H1 (cell line): Measurements from ENCODE around the gene TERB1. TPM values are rescaled to one million over a fixed set of nuclear protein-coding genes. Genes with fewer than 3 reads are reported as not detected.

Experiments used
- CTCF ChIA-PET: fragments of 300-600 bp; sonication (Branson Sonifier 250); formaldehyde crosslinking; loops from one replicate; lab custom pipeline; 2021; ENCODE audit not compliant: partially characterized antibody; lab: Charles Lee
- POLR2A ChIA-PET: fragments of 300-600 bp; sonication (Branson Sonifier 250); formaldehyde crosslinking; loops from one replicate; lab custom pipeline; 2021; ENCODE audit warnings: inconsistent platforms; ENCODE audit not compliant: partially characterized antibody; lab: Charles Lee
- DNase-seq, 2 experiments: peaks; one replicate each; pipeline versions ENCODE4 v3.0.0 to v3.0.0-alpha.2; 2010 to 2022; ENCODE audit warnings: low spot score in 2 of 2, low read depth in 1 of 2, mixed read lengths in 1 of 2
- FAIRE-seq: peaks from 2 replicates; lab custom pipeline; 2011; peaks lifted over from hg19 to GRCh38; lab: Jason Lieb, UNC
- H2AFZ ChIP-seq: 2 replicates; pipeline ENCODE4 v1.8.1; 2012; ENCODE audit warnings: low read length, inconsistent platforms
- H2AK5ac ChIP-seq: 2 replicates; pipeline ENCODE4 v1.6.1; 2013; ENCODE audit warnings: low read depth, low read length
- H2BK120ac ChIP-seq: replicated peaks from 2 replicates; pipeline ENCODE3; 2013; ENCODE audit warnings: low read depth, low read length, inconsistent platforms
- H2BK12ac ChIP-seq: 2 replicates; pipeline ENCODE4 v1.6.1; 2013; ENCODE audit warnings: low read depth, low read length
- H2BK15ac ChIP-seq: 2 replicates; pipeline ENCODE4 v1.6.1; 2013; ENCODE audit warnings: low read length
- H2BK20ac ChIP-seq: 2 replicates; pipeline ENCODE4 v1.6.1; 2013; ENCODE audit warnings: low read length
- H2BK5ac ChIP-seq: 2 replicates; pipeline ENCODE4 v1.6.1; 2013; ENCODE audit warnings: low read depth, low read length
- H3K14ac ChIP-seq: 2 replicates; pipeline ENCODE4 v1.6.1; 2013; ENCODE audit warnings: inconsistent platforms; ENCODE audit not compliant: insufficient read length
- H3K18ac ChIP-seq: 2 replicates; pipeline ENCODE4 v1.6.1; 2013; ENCODE audit warnings: low read length; ENCODE audit errors: extremely low read depth
- H3K23ac ChIP-seq: 2 replicates; pipeline ENCODE4 v1.6.1; 2013; ENCODE audit warnings: inconsistent platforms; ENCODE audit not compliant: insufficient read length
- H3K23me2 ChIP-seq: 2 replicates; pipeline ENCODE4 v1.6.1; 2013; ENCODE audit warnings: low read depth, low read length
- H3K27ac ChIP-seq: 2 replicates; pipeline ENCODE4 v1.6.1; 2011; ENCODE audit warnings: low read depth, low read length, inconsistent platforms
- H3K27me3 ChIP-seq, 4 experiments: replicated peaks in 1 of 4; 1 replicate in 1 of 4; 2 replicates in 3 of 4; pipeline versions ENCODE4 v1.6.1 to v1.8.1; 2011 to 2013; ENCODE audit warnings: low read length in 3 of 4, mild to moderate bottlenecking in 3 of 4, inconsistent platforms in 2 of 4, mixed read lengths in 2 of 4, moderate library complexity in 1 of 4; ENCODE audit not compliant: control insufficient read depth in 3 of 4, insufficient read depth in 3 of 4; ENCODE audit errors: extremely low read depth in 1 of 4
- H3K36me3 ChIP-seq, 4 experiments: 2 replicates each; pipeline versions ENCODE4 v1.6.1 to v1.8.1; 2011 to 2013; ENCODE audit warnings: mild to moderate bottlenecking in 4 of 4, low read length in 3 of 4, moderate library complexity in 2 of 4, control low read depth in 1 of 4, inconsistent platforms in 1 of 4; ENCODE audit not compliant: insufficient read depth in 4 of 4, control insufficient read depth in 2 of 4
- H3K4ac ChIP-seq: replicated peaks from 2 replicates; pipeline ENCODE3; 2013; ENCODE audit warnings: low read length, low read depth, mixed read lengths, inconsistent platforms; ENCODE audit not compliant: insufficient read length
- H3K4me1 ChIP-seq, 4 experiments: replicated peaks in 1 of 4; 1 replicate in 1 of 4; 2 replicates in 3 of 4; pipeline versions ENCODE4 v1.6.1 to v1.8.1; 2011 to 2013; ENCODE audit warnings: low read length in 3 of 4, inconsistent platforms in 2 of 4, mixed read lengths in 1 of 4; ENCODE audit not compliant: insufficient read depth in 4 of 4, control insufficient read depth in 3 of 4
- H3K4me2 ChIP-seq, 2 experiments: 2 replicates each; pipeline versions ENCODE4 v1.6.1 to v1.8.1; 2011 to 2013; ENCODE audit warnings: low read depth in 2 of 2, low read length in 2 of 2, control low read depth in 1 of 2, inconsistent platforms in 1 of 2, mild to moderate bottlenecking in 1 of 2; ENCODE audit not compliant: insufficient read depth in 1 of 2
- H3K4me3 ChIP-seq, 4 experiments: fragments of 200-600, 300-600 bp in 1 of 4; sonication (generic), shearing (Covaris generic), sonication (Bioruptor Twin) in 1 of 4; 2 replicates each; pipeline versions ENCODE4 v1.5.1 to v1.8.1; 2011 to 2016; ENCODE audit warnings: low read length in 4 of 4, low read depth in 3 of 4, control low read depth in 2 of 4, inconsistent platforms in 2 of 4, mild to moderate bottlenecking in 2 of 4, mixed read lengths in 1 of 4, moderate library complexity in 1 of 4; ENCODE audit not compliant: insufficient read depth in 2 of 4; ENCODE audit errors: extremely low read depth in 1 of 4
- H3K56ac ChIP-seq: replicated peaks from 2 replicates; pipeline ENCODE3; 2013; ENCODE audit warnings: low read depth, mild to moderate bottlenecking, mixed read lengths, low read length, inconsistent platforms; ENCODE audit not compliant: insufficient read length
- H3K79me1 ChIP-seq: 2 replicates; pipeline ENCODE4 v1.6.1; 2013; ENCODE audit warnings: low read depth, low read length, control low read depth
- H3K79me2 ChIP-seq, 2 experiments: 2 replicates each; pipeline versions ENCODE4 v1.6.1 to v1.8.1; 2012 to 2013; ENCODE audit warnings: low read length in 2 of 2, mild to moderate bottlenecking in 2 of 2, inconsistent platforms in 1 of 2; ENCODE audit not compliant: insufficient read depth in 2 of 2, control insufficient read depth in 1 of 2
- H3K9ac ChIP-seq, 4 experiments: replicated peaks in 1 of 4; 1 replicate in 1 of 4; 2 replicates in 3 of 4; pipeline versions ENCODE4 v1.6.1 to v1.8.1; 2011 to 2013; ENCODE audit warnings: low read depth in 3 of 4, low read length in 3 of 4, control low read depth in 2 of 4, mild to moderate bottlenecking in 2 of 4, moderate library complexity in 2 of 4, inconsistent platforms in 1 of 4; ENCODE audit errors: extremely low read depth in 1 of 4
- H3K9me3 ChIP-seq, 2 experiments: 2 replicates each; pipeline versions ENCODE4 v1.6.1 to v1.8.1; 2012 to 2013; ENCODE audit warnings: mild to moderate bottlenecking in 2 of 2, moderate library complexity in 2 of 2, control low read depth in 1 of 2, inconsistent platforms in 1 of 2, low read depth in 1 of 2, low read length in 1 of 2, mixed read lengths in 1 of 2; ENCODE audit not compliant: insufficient read depth in 2 of 2
- H4K20me1 ChIP-seq, 2 experiments: replicated peaks in 1 of 2; 2 replicates each; pipeline versions ENCODE3 to v1.8.1; 2011 to 2013; ENCODE audit warnings: inconsistent platforms in 2 of 2, low read length in 2 of 2, mild to moderate bottlenecking in 1 of 2; ENCODE audit not compliant: insufficient read depth in 2 of 2, control insufficient read depth in 1 of 2
- H4K5ac ChIP-seq: 2 replicates; pipeline ENCODE4 v1.6.1; 2013; ENCODE audit warnings: low read length, low read depth, mixed read lengths, inconsistent platforms; ENCODE audit not compliant: insufficient read length
- H4K8ac ChIP-seq: 2 replicates; pipeline ENCODE4 v1.8.0; 2013; ENCODE audit warnings: mild to moderate bottlenecking, moderate library complexity, low read length, inconsistent platforms; ENCODE audit not compliant: insufficient read depth; ENCODE audit errors: extremely low read depth
- H4K91ac ChIP-seq: replicated peaks from 2 replicates; pipeline ENCODE3; 2013; ENCODE audit warnings: low read length, mixed read lengths, inconsistent platforms; ENCODE audit not compliant: insufficient read length
- BCL11A ChIP-seq, 2 experiments: IDR thresholded peaks; one replicate each; pipeline ENCODE4 v1.6.1; 2011; ENCODE audit warnings: low read depth in 2 of 2, low read length in 2 of 2, mild to moderate bottlenecking in 2 of 2
- CREB1 ChIP-seq: IDR thresholded peaks from 2 replicates; pipeline ENCODE4 v1.6.1; 2012; ENCODE audit warnings: inconsistent platforms
- EP300 ChIP-seq, 2 experiments: IDR thresholded peaks; 1 replicate in 1 of 2; 2 replicates in 1 of 2; pipeline ENCODE4 v1.6.1; 2011 to 2012; ENCODE audit warnings: low read depth in 2 of 2, low read length in 2 of 2, mild to moderate bottlenecking in 2 of 2, borderline replicate concordance in 1 of 2, inconsistent platforms in 1 of 2, moderate library complexity in 1 of 2
- POU5F1 ChIP-seq: IDR thresholded peaks from 2 replicates; pipeline ENCODE4 v1.6.1; 2011; ENCODE audit warnings: low read depth, mild to moderate bottlenecking, low read length, moderate library complexity
- RBBP5 ChIP-seq: IDR thresholded peaks from 2 replicates; pipeline ENCODE4 v1.7.1; 2012; ENCODE audit warnings: low read depth, mild to moderate bottlenecking, inconsistent platforms, low read length, moderate library complexity, borderline replicate concordance
- SP4 ChIP-seq: IDR thresholded peaks from 2 replicates; pipeline ENCODE4 v1.6.1; 2012; ENCODE audit warnings: low read length, inconsistent platforms
- TEAD4 ChIP-seq: IDR thresholded peaks from 2 replicates; pipeline ENCODE4 v1.6.1; 2012; ENCODE audit warnings: low read depth, low read length, inconsistent platforms, mixed read lengths
- WGBS, 2 experiments: shearing (Covaris generic) in 1 of 2; methylation state at CpG; one replicate each; pipeline versions ENCODE4 v1.1.6 to v1.1.7; 2013 to 2015; ENCODE audit warnings: low lambda C conversion rate in 2 of 2, mixed read lengths in 2 of 2, inconsistent platforms in 1 of 2, low coverage in 1 of 2, missing lambda C conversion rate in 1 of 2; ENCODE audit not compliant: insufficient replicate concordance in 2 of 2, insufficient coverage in 1 of 2, insufficient read length in 1 of 2; ENCODE audit errors: extremely low coverage in 1 of 2, missing lambda C conversion rate in 1 of 2; 5-methylcytosine and 5-hydroxymethylcytosine counted together
- polyA plus RNA-seq, 7 experiments: library from polyadenylated mRNA; depleted of rRNA in 3 of 7; stranded (reverse) in 5 of 7; unstranded in 2 of 7; fragments of >200 nt in 5 of 7; fragments of 200-250 nt in 2 of 7; gene quantifications; 1 replicate in 5 of 7; 2 replicates in 1 of 7; 4 replicates in 1 of 7; pipeline versions ENCODE4 v1.2.1 to v1.2.3, GENCODE V29; 2011 to 2013; ENCODE audit warnings: missing spikeins in 2 of 7, mixed read lengths in 2 of 7
- total RNA-seq: library from RNA; stranded (reverse); fragmentation: NEBNext Ultra II Directional; extraction: Animal tissue kit (Norgen Biotek cat#: 25700); gene quantifications from 2 replicates; pipeline ENCODE4 v1.2.1, GENCODE V29; 2021

The TERB1 gene
- total and polyA plus RNA-seq, 2 of the 8 experiments (the other 6 are each of a cell fraction or from before 2014, with no cell fraction given) = not detected

GRCh38 chr16:66741950-66742808, 59.2 kb downstream of the TERB1 start:
- Histone ChIP-seq H3K23ac (no peak overlapping the region), H3K79me1 (peaks cover 8% of the 10 kb centered on the region), H3K4me3 (no peak overlapping the region), H3K18ac (no peak overlapping the region), H3K79me2 (peaks cover 3 to 65% of the 10 kb centered on the region in 2 experiments; a peak in 3 of 4 replicates), H2AK5ac (no peak overlapping the region), H3K27ac (no peak overlapping the region), H3K36me3 (peaks cover 8 to 82% (median 50%) of the 10 kb centered on the region in 4 experiments), H3K27me3 (no peaks in the 10 kb centered on the region), H4K8ac (no peak overlapping the region), H3K14ac (no peak overlapping the region), H2BK15ac (no peak overlapping the region), H4K91ac (no peak overlapping the region), H3K9me3 (no peaks in the 10 kb centered on the region; a peak in 1 of 4 replicates), H3K9ac (no peak overlapping the region), H2AFZ (no peak overlapping the region), H3K23me2 (no peaks in the 10 kb centered on the region), H4K20me1 (peaks cover 9 to 19% of the 10 kb centered on the region in 2 experiments), H2BK12ac (no peak overlapping the region), H2BK20ac (no peak overlapping the region), H3K4me1 (peaks cover 0 to 8% (median 5%) of the 10 kb centered on the region in 4 experiments; a peak in 3 of 7 replicates), H3K4me2 (no peak overlapping the region), H3K56ac (no peak overlapping the region), H3K4ac (no peak overlapping the region), H4K5ac (no peak overlapping the region), H2BK120ac (no peak overlapping the region), H2BK5ac (no peak overlapping the region)
- ChIA-PET POLR2A (interaction anchor here (1.3 to 6.6 kb wide), 5 partner anchors 9 to 60 kb away, joined by 3 to 57 read pairs (median 6); partner anchors contain the start of genes DYNC1LI2 and TERB1), CTCF (interaction anchor here (0.6 to 11.3 kb wide), 10 partner anchors 9 to 273 kb away, joined by 3 to 170 read pairs (median 4); partner anchors contain the start of gene DYNC1LI2)
- DNase-seq (no peak), FAIRE-seq (no peak)
- 90% methylated on average over 10 of the region's 10 CpGs; no CpG with 5 or more reads in 1 of the 2 experiments for WGBS, 2 experiments
- TF ChIP-seq EP300 (IDR thresholded peaks at IDR 0.05; ENCODE audit: borderline replicate concordance in 1 of 2, low read depth in 2 of 2, low read length in 2 of 2) = no peak
- no peak for TF ChIP-seq TEAD4
- no peak for TF ChIP-seq CREB1
- TF ChIP-seq BCL11A (IDR thresholded peaks at IDR 0.05; ENCODE audit: low read depth in 2 of 2, low read length in 2 of 2) = no peak
- no peak for TF ChIP-seq SP4
- no peak for TF ChIP-seq RBBP5
- TF ChIP-seq POU5F1 = no peak
